ENCODE data around the gene MYDGF.

- TF ChIP-seq CTCF (conservative IDR thresholded peaks at IDR 0.05; ENCODE audit: low read depth, low read length) (no peak), EZH2 (IDR thresholded peaks at IDR 0.05; ENCODE audit: low read length, unreplicated experiment) (no peak), EZH2phosphoT487 (IDR thresholded peaks at IDR 0.05; ENCODE audit: borderline replicate concordance, low read length) (no peak)
Measured at GRCh38 chr19:4707322-4707721, 37.2 kb upstream of the MYDGF start.

Data from PC-3 (cell line).